ENCODE data around the gene PBLD.
"Not testable (repeated sequence)": the region's sequence is repeated elsewhere in the genome, so short reads cannot be mapped to it uniquely, and the experiment has no call there.

The PBLD gene

DNA sequence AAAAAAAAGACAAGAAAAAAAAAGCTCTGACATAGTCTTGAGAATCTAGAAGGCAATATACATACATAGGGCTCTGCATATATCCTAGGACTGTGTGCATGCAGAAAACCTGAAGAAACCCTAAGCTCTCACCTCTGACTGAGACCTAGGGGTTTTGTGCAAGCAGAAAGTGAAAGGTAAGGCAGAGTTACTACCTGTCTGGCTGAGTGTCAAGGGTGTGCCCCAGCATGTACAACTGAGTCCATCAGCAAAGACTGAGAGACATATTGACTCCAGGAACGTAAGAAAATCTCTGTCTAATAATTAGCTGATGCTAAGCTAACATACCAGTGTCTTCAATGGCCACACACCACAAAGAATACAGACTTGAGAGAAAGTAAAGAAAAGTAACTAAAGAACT is 17.1 kb downstream of the PBLD start:
- no peak overlapping the region for H3K4me3 ChIP-seq (replicated peaks; ENCODE audit: low read depth, low read length)
- TF ChIP-seq, protein P1, sequence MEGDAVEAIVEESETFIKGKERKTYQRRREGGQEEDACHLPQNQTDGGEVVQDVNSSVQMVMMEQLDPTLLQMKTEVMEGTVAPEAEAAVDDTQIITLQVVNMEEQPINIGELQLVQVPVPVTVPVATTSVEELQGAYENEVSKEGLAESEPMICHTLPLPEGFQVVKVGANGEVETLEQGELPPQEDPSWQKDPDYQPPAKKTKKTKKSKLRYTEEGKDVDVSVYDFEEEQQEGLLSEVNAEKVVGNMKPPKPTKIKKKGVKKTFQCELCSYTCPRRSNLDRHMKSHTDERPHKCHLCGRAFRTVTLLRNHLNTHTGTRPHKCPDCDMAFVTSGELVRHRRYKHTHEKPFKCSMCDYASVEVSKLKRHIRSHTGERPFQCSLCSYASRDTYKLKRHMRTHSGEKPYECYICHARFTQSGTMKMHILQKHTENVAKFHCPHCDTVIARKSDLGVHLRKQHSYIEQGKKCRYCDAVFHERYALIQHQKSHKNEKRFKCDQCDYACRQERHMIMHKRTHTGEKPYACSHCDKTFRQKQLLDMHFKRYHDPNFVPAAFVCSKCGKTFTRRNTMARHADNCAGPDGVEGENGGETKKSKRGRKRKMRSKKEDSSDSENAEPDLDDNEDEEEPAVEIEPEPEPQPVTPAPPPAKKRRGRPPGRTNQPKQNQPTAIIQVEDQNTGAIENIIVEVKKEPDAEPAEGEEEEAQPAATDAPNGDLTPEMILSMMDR (IDR thresholded peaks at IDR 0.05; ENCODE audit: low read length, missing control alignments) = no peak
- DNase-seq (ENCODE audit: low read depth) = no peak

DNA sequence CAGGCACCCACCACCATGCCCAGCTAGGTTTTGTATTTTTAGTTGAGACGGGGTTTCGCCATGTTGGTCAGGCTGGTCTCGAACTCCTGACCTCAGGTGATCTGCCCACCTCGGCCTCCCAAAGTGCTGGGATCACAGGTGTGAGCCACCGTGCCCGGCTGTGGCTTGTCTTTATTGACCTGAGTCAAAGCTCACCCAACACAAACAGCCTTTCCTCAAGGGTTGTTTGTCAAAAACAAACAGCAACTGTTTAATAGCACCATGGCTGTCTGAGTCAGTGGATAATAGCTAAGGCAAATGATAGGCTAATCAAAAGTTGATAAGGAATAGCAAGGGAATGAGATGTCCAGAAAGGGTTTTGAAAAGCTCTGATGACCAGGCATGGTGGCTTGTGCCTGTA is 17.8 kb downstream of the PBLD start:
- not testable (repeated sequence) for DNase-seq (ENCODE audit: low read depth); H3K4me3 ChIP-seq (replicated peaks; ENCODE audit: low read depth, low read length)

DNA sequence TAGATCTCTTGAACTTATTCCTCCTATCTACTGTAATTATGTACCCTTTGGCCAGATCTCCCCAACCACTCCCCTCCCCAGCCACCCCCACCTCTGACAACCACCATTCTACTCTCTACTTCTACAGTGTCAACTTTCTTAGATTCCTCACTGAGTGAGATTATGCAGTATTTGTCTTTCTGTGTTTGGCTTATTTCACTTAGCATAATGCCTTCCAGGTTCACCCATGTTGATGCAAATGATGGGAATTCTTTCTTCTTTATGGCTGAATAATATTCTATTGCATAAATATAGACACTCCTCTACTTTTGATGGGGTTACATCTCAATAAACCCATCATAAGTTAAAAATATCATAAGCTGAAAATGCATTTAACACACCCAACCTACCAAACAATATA is 22.2 kb downstream of the PBLD start:
- TF ChIP-seq, protein P1 (IDR thresholded peaks at IDR 0.05; ENCODE audit: low read length, missing control alignments) = no peak
- no peak overlapping the region for H3K4me3 ChIP-seq (replicated peaks; ENCODE audit: low read depth, low read length)
- DNase-seq (ENCODE audit: low read depth) = no peak

DNA sequence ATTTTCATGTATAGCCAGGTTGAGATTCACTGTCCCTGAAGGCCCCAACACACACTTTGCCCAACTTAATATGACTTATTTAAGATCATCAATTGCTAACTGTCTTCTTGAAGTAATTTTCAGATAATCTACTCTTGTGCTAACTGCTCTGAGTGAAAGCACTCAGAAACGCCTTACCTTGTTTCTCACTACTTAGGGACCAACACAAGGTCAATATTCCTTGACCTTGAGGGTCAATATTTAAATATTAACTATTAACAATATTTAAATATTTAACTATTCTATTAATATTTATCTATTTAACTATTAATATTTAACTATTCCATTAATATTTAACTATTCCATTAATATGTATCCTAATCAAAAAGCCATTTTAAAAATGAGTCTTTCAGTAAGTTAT is 26.9 kb downstream of the PBLD start:
- H3K4me3 ChIP-seq (replicated peaks; ENCODE audit: low read depth, low read length) = no peak overlapping the region
- TF ChIP-seq, protein P1 (IDR thresholded peaks at IDR 0.05; ENCODE audit: low read length, missing control alignments) = no peak
- DNase-seq (ENCODE audit: low read depth) = no peak

DNA sequence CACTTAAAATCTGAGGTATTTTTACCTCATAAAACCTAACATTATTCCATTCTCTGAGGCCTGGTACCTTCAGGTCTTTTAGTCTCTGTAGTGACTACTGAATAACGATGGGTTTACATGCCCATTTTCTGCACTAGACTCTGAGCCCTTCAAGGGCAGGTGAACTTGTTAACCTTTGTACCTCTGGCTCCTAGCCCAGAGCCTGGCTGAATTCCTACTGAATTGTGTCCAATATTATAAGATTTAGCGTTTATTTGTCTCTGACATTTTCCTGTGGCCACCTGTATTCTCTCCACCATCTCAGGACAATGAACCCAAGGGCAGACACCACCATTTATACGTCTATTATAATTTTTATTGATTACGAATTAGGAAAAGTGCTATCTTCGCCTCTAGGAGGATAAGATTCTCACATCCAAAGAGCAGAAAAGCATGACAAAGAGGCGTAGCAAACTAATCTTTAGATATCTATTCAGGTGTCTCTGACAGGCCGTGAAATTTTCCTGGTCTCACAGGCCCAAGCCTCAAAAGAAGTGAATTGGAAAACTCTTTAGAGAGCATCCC is 28.8 kb downstream of the PBLD start:
- no peak for DNase-seq (ENCODE audit: low read depth)

DNA sequence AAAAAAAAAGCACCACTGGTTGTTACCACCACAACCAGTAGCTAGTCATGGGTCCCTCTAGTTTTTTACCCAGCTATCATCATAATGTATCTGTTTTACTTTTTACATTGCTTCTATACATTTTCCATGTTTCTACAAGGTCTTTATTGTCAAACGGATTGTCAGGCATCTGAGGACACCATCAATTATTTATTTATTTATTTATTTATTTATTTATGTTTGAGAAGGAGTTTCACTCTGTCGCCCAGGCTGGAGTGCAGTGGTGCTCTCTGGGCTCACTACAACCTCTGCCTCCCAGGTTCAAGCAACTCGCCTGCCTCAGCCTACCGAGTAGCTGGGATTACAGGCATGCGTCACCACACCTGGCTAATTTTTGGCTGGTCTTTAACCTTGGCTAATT is 29.9 kb downstream of the PBLD start:
- no peak for DNase-seq (ENCODE audit: low read depth)
- H3K4me3 ChIP-seq (replicated peaks; ENCODE audit: low read depth, low read length) = no peak overlapping the region
- TF ChIP-seq, protein P1 (IDR thresholded peaks at IDR 0.05; ENCODE audit: low read length, missing control alignments) = no peak

More for the DNA sequence above, 28.8 kb downstream of the PBLD start:
- TF ChIP-seq, protein P1 (IDR thresholded peaks at IDR 0.05; ENCODE audit: low read length, missing control alignments) = no peak
- H3K4me3 ChIP-seq (replicated peaks; ENCODE audit: low read depth, low read length) = no peak overlapping the region

DNA sequence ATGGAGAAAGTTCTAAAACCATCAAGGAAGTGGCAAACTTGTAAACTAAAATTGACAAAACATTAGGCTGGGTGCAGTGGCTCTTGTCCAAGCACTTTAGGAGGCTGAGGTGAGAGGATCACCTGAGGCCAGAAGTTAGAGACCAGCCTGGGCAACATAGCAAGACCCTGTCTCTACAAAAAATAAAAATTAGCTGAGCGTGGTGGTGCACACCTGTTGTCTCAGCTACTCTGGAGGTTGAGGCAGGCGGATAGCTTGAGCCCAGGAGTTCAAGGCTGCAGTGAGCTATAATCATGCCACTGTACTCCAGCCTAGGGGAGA is 30.3 kb downstream of the PBLD start:
- TF ChIP-seq, protein P1 (IDR thresholded peaks at IDR 0.05; ENCODE audit: low read length, missing control alignments) = no peak
- no peak overlapping the region for H3K4me3 ChIP-seq (replicated peaks; ENCODE audit: low read depth, low read length)

More for the DNA sequence above, 30.3 kb downstream of the PBLD start:
- no peak for DNase-seq (ENCODE audit: low read depth)

Measured in fibroblast of pulmonary artery (primary cell).